Raji (cell line): ENCODE measurements around the gene STK32C.

ENCODE experiments used
- POLR2A ChIP-seq: IDR thresholded peaks from 2 replicates; pipeline ENCODE4 v1.6.1; 2011; ENCODE audit warnings: low read depth, low read length, control low read depth; ENCODE audit not compliant: insufficient read depth

The STK32C gene

GRCh38 chr10:132329565-132330485, 22.1 kb upstream of the STK32C start:
- no peak for TF ChIP-seq POLR2A

- TF ChIP-seq POLR2A, result no peak
Observed at GRCh38 chr10:132328738-132329137, 21.0 kb upstream of the STK32C start.

- TF ChIP-seq POLR2A, result no peak
Observed at GRCh38 chr10:132328106-132328505, 20.4 kb upstream of the STK32C start.

- no peak for TF ChIP-seq POLR2A
Observed at GRCh38 chr10:132326925-132327324, 19.2 kb upstream of the STK32C start.

GRCh38 chr10:132326344-132326889, 18.7 kb upstream of the STK32C start:
- TF ChIP-seq POLR2A, result no peak

GRCh38 chr10:132324186-132324585, 16.4 kb upstream of the STK32C start:
- TF ChIP-seq POLR2A, result no peak

GRCh38 chr10:132322586-132323048, 14.9 kb upstream of the STK32C start:
- TF ChIP-seq POLR2A, result no peak

GRCh38 chr10:132321726-132322125, 14.0 kb upstream of the STK32C start:
- no peak for TF ChIP-seq POLR2A

- TF ChIP-seq POLR2A, result no peak
Observed at GRCh38 chr10:132320654-132321469, 13.1 kb upstream of the STK32C start.

- TF ChIP-seq POLR2A, result no peak
Observed at GRCh38 chr10:132319853-132320653, 12.3 kb upstream of the STK32C start.

GRCh38 chr10:132316133-132316532, 8.4 kb upstream of the STK32C start:
- no peak for TF ChIP-seq POLR2A

GRCh38 chr10:132314336-132314735, 6.6 kb upstream of the STK32C start:
- no peak for TF ChIP-seq POLR2A

- TF ChIP-seq POLR2A, result no peak
Observed at GRCh38 chr10:132313865-132314264, 6.1 kb upstream of the STK32C start.

GRCh38 chr10:132313305-132313704, 5.6 kb upstream of the STK32C start:
- no peak for TF ChIP-seq POLR2A

GRCh38 chr10:132311338-132311939, 3.7 kb upstream of the STK32C start:
- no peak for TF ChIP-seq POLR2A
